Measurements from ENCODE around the gene HDDC2. TPM values are rescaled to one million over a fixed set of nuclear protein-coding genes. Genes with fewer than 3 reads are reported as not detected.

The HDDC2 gene
- total RNA-seq, 1 experiment from 2014 or later = 141 TPM

GRCh38 chr6:125312950-125313349 lies 11.2 kb upstream of the HDDC2 start:
- POLR2A ChIA-PET = interaction anchor here (1.4 kb wide), 1 partner anchor 436 kb away, joined by 3 read pairs; the partner anchor contains the start of gene HEY2
- Mint-ChIP-seq H3K9me3 (ENCODE audit: unreplicated experiment) (no peaks in the 10 kb centered on the region), H3K27ac (ENCODE audit: low read depth, unreplicated experiment) (no peak overlapping the region), H3K27me3 (ENCODE audit: insufficient read depth, unreplicated experiment) (peaks cover 2% of the 10 kb centered on the region), H3K4me1 (ENCODE audit: insufficient read depth, unreplicated experiment) (peaks cover 7% of the 10 kb centered on the region), H3K36me3 (ENCODE audit: insufficient read depth, unreplicated experiment) (no peaks in the 10 kb centered on the region), H3K4me3 (ENCODE audit: unreplicated experiment) (no peak overlapping the region)
- intact Hi-C loops (cut with micrococcal nuclease) = no loop called here
- no peak for TF ChIP-seq CTCF (IDR thresholded peaks at IDR 0.05; ENCODE audit: unreplicated experiment)
- CTCF ChIA-PET = interaction anchor here (0.6 to 11.0 kb wide), 29 partner anchors 11 to 892 kb away, joined by 3 to 233 read pairs (median 5); partner anchors contain the start of genes HDDC2, HEY2, NCOA7 and TPD52L1
- DNase-seq (ENCODE audit: unreplicated experiment) = no peak
- BruUV-seq (replicated peaks) = no TSS peak

- CTCF ChIA-PET = interaction anchor here (0.6 to 11.0 kb wide), 27 partner anchors 11 to 1793 kb away, joined by 3 to 233 read pairs (median 6); partner anchors contain the start of genes HDDC2, HEY2, NCOA7 and TPD52L1
- no peaks in the 10 kb centered on the region for H3K36me3 Mint-ChIP-seq (ENCODE audit: insufficient read depth, unreplicated experiment)
- no peaks in the 10 kb centered on the region for H3K27me3 Mint-ChIP-seq (ENCODE audit: insufficient read depth, unreplicated experiment)
- intact Hi-C loops (cut with micrococcal nuclease) = no loop called here
- POLR2A ChIA-PET = no interaction called here
- BruUV-seq (replicated peaks) = no TSS peak
- peaks cover 12% of the 10 kb centered on the region for H3K4me1 Mint-ChIP-seq (ENCODE audit: insufficient read depth, unreplicated experiment)
- H3K4me3 Mint-ChIP-seq (ENCODE audit: unreplicated experiment) = no peak overlapping the region
- no peak overlapping the region for H3K27ac Mint-ChIP-seq (ENCODE audit: low read depth, unreplicated experiment)
- TF ChIP-seq CTCF (IDR thresholded peaks at IDR 0.05; ENCODE audit: unreplicated experiment) = no peak
- H3K9me3 Mint-ChIP-seq (ENCODE audit: unreplicated experiment) = no peaks in the 10 kb centered on the region
- DNase-seq (ENCODE audit: unreplicated experiment) = no peak
Observed at GRCh38 chr6:125312478-125312877, 10.7 kb upstream of the HDDC2 start.

GRCh38 chr6:125310994-125311649 lies 9.4 kb upstream of the HDDC2 start:
- intact Hi-C loops (cut with micrococcal nuclease) = loop anchor here (1.0 to 2.0 kb wide), 2 partner anchors 158 to 440 kb away; partner anchors contain the start of gene TPD52L1
- Mint-ChIP-seq H3K4me3 (ENCODE audit: unreplicated experiment) (no peak overlapping the region), H3K27me3 (ENCODE audit: insufficient read depth, unreplicated experiment) (no peaks in the 10 kb centered on the region), H3K9me3 (ENCODE audit: unreplicated experiment) (no peaks in the 10 kb centered on the region), H3K27ac (ENCODE audit: low read depth, unreplicated experiment) (no peak overlapping the region), H3K36me3 (ENCODE audit: insufficient read depth, unreplicated experiment) (no peaks in the 10 kb centered on the region), H3K4me1 (ENCODE audit: insufficient read depth, unreplicated experiment) (peaks cover 17% of the 10 kb centered on the region)
- ChIA-PET POLR2A (interaction anchor here (0.8 to 1.1 kb wide), 3 partner anchors 113 to 483 kb away, joined by 3 to 4 read pairs (median 3); no protein-coding TSS in a partner anchor), CTCF (interaction anchor here (0.5 to 11.0 kb wide), 60 partner anchors 10 to 1810 kb away, joined by 3 to 233 read pairs (median 3); partner anchors contain the start of genes HDDC2, HEY2, HINT3 and NCOA7)
- TF ChIP-seq CTCF (IDR thresholded peaks at IDR 0.05; ENCODE audit: unreplicated experiment) = peak; percentile 74
- DNase-seq (ENCODE audit: unreplicated experiment) = peak; percentile 65
- no TSS peak for BruUV-seq (replicated peaks)

- no TSS peak for BruUV-seq (replicated peaks)
- no peak overlapping the region for H3K27ac Mint-ChIP-seq (ENCODE audit: low read depth, unreplicated experiment)
- CTCF ChIA-PET = interaction anchor here (0.5 to 11.0 kb wide), 7 partner anchors 167 to 656 kb away, joined by 3 to 233 read pairs (median 3); partner anchors contain the start of genes HEY2 and NCOA7
- POLR2A ChIA-PET = interaction anchor here (0.6 to 1.1 kb wide), 5 partner anchors 110 to 482 kb away, joined by 3 to 4 read pairs (median 3); no protein-coding TSS in a partner anchor
- H3K4me3 Mint-ChIP-seq (ENCODE audit: unreplicated experiment) = no peak overlapping the region
- intact Hi-C loops (cut with micrococcal nuclease) = no loop called here
- no peaks in the 10 kb centered on the region for H3K36me3 Mint-ChIP-seq (ENCODE audit: insufficient read depth, unreplicated experiment)
- DNase-seq (ENCODE audit: unreplicated experiment) = no peak
- H3K27me3 Mint-ChIP-seq (ENCODE audit: insufficient read depth, unreplicated experiment) = peaks cover 7% of the 10 kb centered on the region
- peaks cover 12% of the 10 kb centered on the region for H3K9me3 Mint-ChIP-seq (ENCODE audit: unreplicated experiment)
- H3K4me1 Mint-ChIP-seq (ENCODE audit: insufficient read depth, unreplicated experiment) = peaks cover 17% of the 10 kb centered on the region
- TF ChIP-seq CTCF (IDR thresholded peaks at IDR 0.05; ENCODE audit: unreplicated experiment) = no peak
Observed at GRCh38 chr6:125307964-125308615, 6.3 kb upstream of the HDDC2 start.
